Retinal pigment epithelial cell (primary cell): Measurements from ENCODE around the gene GABRR2.
"Not testable (repeated sequence)": the region's sequence is repeated elsewhere in the genome, so short reads cannot be mapped to it uniquely, and the experiment has no call there.

Source experiments
- DNase-seq: peaks from one replicate; pipeline ENCODE4 v3.0.0-alpha.2; 2010; ENCODE audit warnings: low read depth
- H3K4me3 ChIP-seq: 2 replicates; pipeline ENCODE4 v1.5.1; 2011; ENCODE audit warnings: mild to moderate bottlenecking, low read length, control low read depth, moderate library complexity
- TF ChIP-seq, protein P1 (sequence below): conservative IDR thresholded peaks from 2 replicates; pipeline ENCODE4 v1.5.1; 2011; ENCODE audit warnings: low read depth, low read length, control low read depth, inconsistent platforms

GABRR2 gene

DNA sequence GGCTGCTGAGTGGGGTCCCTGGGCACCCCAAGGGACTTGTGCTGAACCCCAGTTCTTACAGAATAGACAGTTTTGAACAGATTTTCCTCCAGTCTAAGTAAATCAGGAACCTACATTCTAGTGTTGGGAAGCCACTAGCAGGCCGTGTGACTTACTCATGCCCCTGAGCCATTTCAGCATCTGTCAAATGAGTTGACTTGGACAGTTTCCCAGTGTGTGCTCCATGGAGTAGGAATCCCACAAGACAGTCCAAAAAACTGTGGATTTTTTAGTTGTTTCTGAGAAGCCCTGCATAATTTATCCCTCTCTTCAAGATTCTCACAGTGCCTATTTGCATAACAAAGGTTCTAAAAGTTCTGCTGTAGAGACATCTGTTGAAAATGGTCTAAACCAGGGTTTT, 2.1 kb downstream of the GABRR2 start:
- peak; percentile 51 for DNase-seq
- TF ChIP-seq, protein P1, sequence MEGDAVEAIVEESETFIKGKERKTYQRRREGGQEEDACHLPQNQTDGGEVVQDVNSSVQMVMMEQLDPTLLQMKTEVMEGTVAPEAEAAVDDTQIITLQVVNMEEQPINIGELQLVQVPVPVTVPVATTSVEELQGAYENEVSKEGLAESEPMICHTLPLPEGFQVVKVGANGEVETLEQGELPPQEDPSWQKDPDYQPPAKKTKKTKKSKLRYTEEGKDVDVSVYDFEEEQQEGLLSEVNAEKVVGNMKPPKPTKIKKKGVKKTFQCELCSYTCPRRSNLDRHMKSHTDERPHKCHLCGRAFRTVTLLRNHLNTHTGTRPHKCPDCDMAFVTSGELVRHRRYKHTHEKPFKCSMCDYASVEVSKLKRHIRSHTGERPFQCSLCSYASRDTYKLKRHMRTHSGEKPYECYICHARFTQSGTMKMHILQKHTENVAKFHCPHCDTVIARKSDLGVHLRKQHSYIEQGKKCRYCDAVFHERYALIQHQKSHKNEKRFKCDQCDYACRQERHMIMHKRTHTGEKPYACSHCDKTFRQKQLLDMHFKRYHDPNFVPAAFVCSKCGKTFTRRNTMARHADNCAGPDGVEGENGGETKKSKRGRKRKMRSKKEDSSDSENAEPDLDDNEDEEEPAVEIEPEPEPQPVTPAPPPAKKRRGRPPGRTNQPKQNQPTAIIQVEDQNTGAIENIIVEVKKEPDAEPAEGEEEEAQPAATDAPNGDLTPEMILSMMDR = no peak
- no peak overlapping the region for H3K4me3 ChIP-seq

DNA sequence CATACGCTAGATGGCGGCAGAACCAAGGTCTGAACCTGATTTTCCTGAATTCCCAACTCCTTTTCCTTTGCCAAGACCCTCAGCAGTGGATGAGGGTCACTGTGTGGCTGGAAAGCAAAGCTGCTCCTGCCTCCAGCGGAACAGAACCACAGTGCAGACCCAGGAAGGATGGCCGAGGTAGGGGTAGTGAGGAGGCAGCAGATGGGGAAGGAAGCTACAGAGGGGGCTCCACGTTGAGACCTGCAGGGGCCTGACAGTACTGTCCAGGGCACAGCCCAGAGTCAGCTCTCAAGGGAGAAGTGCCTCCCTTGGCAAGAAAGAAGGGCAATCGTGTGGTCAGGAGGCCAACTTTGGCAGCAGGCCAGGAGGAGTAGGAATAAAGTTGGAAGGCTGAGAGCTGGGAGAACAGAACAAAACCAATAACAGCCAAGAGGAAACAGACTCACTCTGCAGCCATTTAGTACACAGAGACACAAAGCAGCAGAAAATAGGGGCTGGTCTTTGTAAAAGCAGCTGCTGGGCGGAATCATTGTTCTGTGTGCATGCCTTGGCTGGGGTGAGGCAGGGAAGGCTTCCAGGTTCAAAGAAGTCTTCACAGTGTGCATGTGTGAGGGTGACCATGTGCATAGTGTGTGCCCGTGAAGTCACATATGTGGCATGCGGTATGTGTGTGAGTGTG, 3.1 kb downstream of the GABRR2 start:
- H3K4me3 ChIP-seq = no peak overlapping the region
- DNase-seq = peak; percentile 46
- TF ChIP-seq, protein P1 = peak; percentile 62

DNA sequence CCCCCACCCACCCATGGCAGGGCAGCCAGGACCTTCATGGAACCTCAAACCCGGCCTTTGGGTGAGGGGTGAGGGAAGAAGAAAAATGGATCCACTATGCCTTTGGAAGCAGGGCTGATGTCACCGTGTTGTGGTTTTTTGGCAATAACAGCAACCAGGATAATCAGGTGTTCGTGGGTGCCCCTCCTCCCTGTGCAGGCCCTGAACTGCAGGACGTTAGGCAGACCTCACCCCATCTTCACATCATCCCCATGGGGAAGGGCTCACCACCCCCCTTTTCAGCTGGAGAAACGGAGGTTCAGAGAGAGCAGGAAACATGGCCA, 3.6 kb downstream of the GABRR2 start:
- TF ChIP-seq, protein P1 = no peak
- H3K4me3 ChIP-seq = no peak overlapping the region
- no peak for DNase-seq

DNA sequence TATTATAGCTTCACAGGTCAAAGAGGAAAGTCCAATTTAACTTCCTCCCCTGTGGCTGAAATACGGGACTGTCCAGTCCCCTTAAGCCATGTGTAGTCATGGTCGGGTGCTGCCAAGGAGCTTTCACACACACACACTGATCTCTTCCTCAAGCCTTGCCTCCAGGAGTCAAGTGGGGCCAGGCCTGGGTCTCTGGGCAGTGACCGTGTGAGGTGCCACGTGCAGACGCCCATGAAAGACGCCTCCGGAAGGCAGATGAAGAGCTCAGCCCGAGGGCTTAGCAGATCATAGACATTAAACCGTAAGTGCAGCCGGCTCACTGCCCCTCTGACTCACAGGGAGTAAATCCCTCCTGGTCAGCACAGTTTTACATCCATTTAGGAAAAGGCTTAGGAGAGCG, 4.2 kb downstream of the GABRR2 start:
- TF ChIP-seq, protein P1 = no peak
- H3K4me3 ChIP-seq = no peak overlapping the region
- DNase-seq = peak; percentile 93

DNA sequence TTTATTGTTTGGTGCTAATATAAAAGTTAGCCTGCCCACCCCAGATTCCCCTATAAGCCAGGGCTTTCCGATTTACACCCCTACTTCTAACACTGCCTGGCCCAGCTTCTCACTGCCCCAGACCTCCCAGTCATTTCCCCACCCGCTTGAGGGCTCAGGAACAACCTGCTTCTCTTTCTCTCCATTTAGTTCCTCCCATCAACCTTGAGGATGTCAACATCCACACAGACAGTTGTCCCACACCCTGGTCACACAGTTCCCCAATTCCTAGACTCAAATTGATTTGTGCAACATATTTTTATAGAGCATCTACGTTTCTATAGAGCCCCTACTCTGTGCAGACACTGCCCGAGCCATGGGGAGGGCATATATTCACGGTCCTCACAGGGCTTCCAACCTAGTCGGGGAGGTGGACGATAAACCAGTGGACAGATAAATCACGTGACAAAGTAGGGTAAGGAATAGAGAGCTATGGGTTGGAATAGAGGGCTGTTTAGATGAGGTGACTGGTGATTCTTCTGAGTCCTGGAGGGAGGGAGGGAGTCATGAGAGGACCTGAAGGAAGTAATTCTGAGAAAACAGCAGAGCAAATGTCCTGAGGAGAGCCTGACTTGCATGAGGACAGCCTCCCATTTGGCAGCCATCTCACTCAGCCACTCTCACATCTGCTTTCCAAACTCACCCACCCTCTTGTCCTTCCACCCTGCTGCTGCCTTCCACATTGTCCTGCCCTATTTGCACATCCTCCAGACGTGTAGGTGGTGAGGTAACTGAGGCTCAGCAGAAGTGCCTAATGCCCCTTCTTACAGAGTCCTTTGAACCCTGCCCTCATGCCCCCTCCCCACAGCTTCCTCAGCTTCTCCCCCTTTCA, 6.3 kb downstream of the GABRR2 start:
- H3K4me3 ChIP-seq = no peak overlapping the region
- no peak for DNase-seq
- TF ChIP-seq, protein P1 = no peak

DNA sequence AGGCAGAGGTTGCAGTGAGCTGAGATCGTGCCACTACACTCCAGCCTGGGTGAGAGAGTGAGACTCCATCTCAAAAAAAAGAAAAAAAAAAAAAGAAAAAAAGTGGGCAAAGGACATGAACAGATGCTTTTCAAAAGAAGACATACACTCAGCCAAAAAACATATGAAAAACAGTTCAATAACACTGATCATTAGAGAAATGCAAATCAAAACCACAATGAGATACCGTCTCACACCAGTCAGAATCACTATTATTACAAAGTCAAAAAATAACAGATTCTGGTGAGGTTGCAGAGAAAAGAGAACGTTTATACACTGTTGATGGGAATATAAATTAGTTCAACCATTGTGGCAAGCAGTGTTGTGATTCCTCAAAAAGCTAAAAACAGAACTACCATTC, 10.6 kb downstream of the GABRR2 start:
- H3K4me3 ChIP-seq, DNase-seq: not testable (repeated sequence)

DNA sequence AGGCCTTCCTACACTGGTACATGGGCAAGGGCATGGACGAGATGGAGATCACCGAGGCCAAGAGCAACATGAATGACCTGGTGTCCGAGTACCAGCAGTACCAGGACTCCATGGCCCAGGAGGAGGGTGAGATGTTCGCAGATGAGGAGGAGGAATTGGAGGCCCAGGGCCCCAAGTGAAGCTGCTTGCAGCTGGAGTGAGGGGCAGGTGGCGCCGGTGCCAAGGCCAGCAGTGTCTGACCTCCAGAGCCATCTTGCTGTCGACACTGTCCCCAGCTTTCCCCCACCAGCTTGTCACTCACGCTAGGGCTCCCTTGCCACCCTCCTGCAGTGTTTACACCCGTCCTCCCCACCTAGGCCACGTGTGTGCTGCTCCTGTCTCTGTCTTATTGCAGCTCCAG, 12.2 kb downstream of the GABRR2 start:
- no peak overlapping the region for H3K4me3 ChIP-seq
- TF ChIP-seq, protein P1 = no peak
- DNase-seq = no peak
